ENCODE results near the gene HLA-C. TPM values are rescaled to one million over a fixed set of nuclear protein-coding genes. Genes with fewer than 3 reads are reported as not detected.

Gene HLA-C
- total RNA-seq, 1 donor: 489 TPM

DNA sequence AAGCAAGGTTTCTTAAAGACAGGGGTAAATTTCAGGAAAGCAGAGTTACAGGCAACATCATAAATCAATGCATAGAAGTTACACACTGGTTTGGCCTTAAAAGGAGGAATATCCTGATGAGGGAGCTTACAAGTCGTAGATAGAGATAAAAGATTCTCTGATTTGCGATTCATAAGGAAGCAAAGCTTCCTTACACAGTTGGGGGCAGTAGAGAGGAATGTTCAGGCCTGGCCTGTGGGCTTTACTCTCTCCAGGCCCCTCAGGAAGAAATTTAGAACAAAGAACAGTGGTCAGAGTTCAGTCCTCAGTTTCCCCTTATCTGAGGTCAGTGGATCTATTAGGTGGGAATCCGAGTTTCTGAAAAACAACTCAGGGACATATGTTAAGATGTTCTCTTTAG, 19.3 kb downstream of the HLA-C start:
- no peak overlapping the region for H3K4me3 ChIP-seq (ENCODE audit: insufficient read depth, low read length)
- no peaks in the 10 kb centered on the region for H3K79me2 ChIP-seq (ENCODE audit: insufficient read depth, low read length)
- H3K36me3 ChIP-seq (ENCODE audit: insufficient read depth, low read length): no peaks in the 10 kb centered on the region
- TF ChIP-seq, protein P1, sequence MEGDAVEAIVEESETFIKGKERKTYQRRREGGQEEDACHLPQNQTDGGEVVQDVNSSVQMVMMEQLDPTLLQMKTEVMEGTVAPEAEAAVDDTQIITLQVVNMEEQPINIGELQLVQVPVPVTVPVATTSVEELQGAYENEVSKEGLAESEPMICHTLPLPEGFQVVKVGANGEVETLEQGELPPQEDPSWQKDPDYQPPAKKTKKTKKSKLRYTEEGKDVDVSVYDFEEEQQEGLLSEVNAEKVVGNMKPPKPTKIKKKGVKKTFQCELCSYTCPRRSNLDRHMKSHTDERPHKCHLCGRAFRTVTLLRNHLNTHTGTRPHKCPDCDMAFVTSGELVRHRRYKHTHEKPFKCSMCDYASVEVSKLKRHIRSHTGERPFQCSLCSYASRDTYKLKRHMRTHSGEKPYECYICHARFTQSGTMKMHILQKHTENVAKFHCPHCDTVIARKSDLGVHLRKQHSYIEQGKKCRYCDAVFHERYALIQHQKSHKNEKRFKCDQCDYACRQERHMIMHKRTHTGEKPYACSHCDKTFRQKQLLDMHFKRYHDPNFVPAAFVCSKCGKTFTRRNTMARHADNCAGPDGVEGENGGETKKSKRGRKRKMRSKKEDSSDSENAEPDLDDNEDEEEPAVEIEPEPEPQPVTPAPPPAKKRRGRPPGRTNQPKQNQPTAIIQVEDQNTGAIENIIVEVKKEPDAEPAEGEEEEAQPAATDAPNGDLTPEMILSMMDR (IDR thresholded peaks at IDR 0.05; ENCODE audit: extremely low read depth, low read depth, low read length): no peak
- peaks cover 27% of the 10 kb centered on the region for H3K27me3 ChIP-seq (ENCODE audit: insufficient read depth, low read length)
- no peak overlapping the region for H3K4me2 ChIP-seq (ENCODE audit: insufficient read depth, low read length)
- no peaks in the 10 kb centered on the region for H4K20me1 ChIP-seq (ENCODE audit: insufficient read depth, low read length)
- DNase-seq (ENCODE audit: insufficient read length, low spot score, missing footprints): no peak
- H3K4me1 ChIP-seq (ENCODE audit: insufficient read depth, low read length): no peaks in the 10 kb centered on the region
- H3K9me3 ChIP-seq (ENCODE audit: low read depth, low read length): no peaks in the 10 kb centered on the region
- no peak overlapping the region for H3K27ac ChIP-seq (ENCODE audit: low read depth, low read length)
- no peak overlapping the region for H2AFZ ChIP-seq (ENCODE audit: low read length)

DNA sequence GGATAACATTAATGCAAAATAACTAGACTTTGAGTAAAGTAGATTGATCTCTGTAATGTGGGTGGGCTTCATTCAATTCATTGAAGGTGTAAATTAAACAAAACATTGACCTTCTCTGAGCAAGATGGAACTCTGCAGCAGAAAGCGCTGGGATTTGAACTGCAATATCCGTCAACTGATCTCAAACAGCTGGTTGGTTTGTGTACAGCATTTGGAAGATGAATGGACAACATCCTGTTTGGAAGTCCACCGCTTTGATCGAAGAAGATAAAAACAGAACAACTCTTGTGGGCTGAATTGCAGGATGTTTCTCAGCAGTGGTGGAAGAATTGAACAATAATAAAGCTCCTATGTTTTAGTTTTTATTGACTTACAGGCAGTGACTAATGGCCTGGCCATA, 20.6 kb downstream of the HLA-C start:
- no peaks in the 10 kb centered on the region for H4K20me1 ChIP-seq (ENCODE audit: insufficient read depth, low read length)
- no peaks in the 10 kb centered on the region for H3K36me3 ChIP-seq (ENCODE audit: insufficient read depth, low read length)
- no peak overlapping the region for H3K4me2 ChIP-seq (ENCODE audit: insufficient read depth, low read length)
- no peak overlapping the region for H3K4me3 ChIP-seq (ENCODE audit: insufficient read depth, low read length)
- TF ChIP-seq, protein P1 (IDR thresholded peaks at IDR 0.05; ENCODE audit: extremely low read depth, low read depth, low read length): no peak
- no peak overlapping the region for H2AFZ ChIP-seq (ENCODE audit: low read length)
- H3K27me3 ChIP-seq (ENCODE audit: insufficient read depth, low read length): peaks cover 27% of the 10 kb centered on the region
- H3K4me1 ChIP-seq (ENCODE audit: insufficient read depth, low read length): peaks cover under 1% of the 10 kb centered on the region
- H3K9me3 ChIP-seq (ENCODE audit: low read depth, low read length): no peaks in the 10 kb centered on the region
- no peak overlapping the region for H3K27ac ChIP-seq (ENCODE audit: low read depth, low read length)
- no peaks in the 10 kb centered on the region for H3K79me2 ChIP-seq (ENCODE audit: insufficient read depth, low read length)
- DNase-seq (ENCODE audit: insufficient read length, low spot score, missing footprints): no peak

DNA sequence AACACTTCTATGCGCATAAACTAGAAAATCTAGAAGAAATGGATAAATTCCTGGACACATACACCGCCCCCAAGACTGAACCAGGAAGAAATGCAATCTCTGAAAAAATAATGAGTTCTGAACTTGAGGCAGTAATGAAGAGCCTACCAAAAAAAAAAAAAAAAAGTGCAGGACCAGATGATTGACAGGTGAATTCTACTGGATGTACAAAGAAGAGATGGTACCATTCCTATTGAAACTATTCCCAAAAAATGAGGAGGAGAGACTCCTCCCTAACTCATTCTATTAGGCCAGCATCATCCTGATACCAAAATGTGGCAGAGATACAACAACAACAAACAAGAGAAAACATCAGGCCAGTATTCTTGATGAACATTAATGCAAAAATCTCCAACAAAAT, 22.7 kb downstream of the HLA-C start:
- TF ChIP-seq, protein P1 (IDR thresholded peaks at IDR 0.05; ENCODE audit: extremely low read depth, low read depth, low read length): no peak
- Histone ChIP-seq H3K36me3 (ENCODE audit: insufficient read depth, low read length) (no peaks in the 10 kb centered on the region), H3K4me1 (ENCODE audit: insufficient read depth, low read length) (peaks cover 7% of the 10 kb centered on the region)

DNA sequence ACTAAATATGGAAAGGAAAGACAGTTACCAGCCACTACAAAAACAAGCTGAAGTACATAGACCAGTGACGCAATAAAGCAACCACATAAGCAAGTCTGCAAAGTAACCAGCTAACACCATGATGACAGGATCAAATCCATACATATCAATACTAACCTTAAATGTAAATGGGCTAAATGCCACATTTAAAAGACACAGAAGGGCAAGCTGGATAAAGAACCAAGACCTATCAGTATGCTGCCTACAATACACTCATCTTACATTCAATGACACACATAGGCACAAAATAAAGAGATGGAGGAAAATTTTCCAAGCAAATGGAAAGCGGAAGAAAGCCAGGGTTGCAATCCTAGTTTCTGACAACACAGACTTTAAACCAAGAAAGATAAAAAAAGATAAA, 24.1 kb downstream of the HLA-C start:
- no peaks in the 10 kb centered on the region for H3K9me3 ChIP-seq (ENCODE audit: low read depth, low read length)
- TF ChIP-seq, protein P1 (IDR thresholded peaks at IDR 0.05; ENCODE audit: extremely low read depth, low read depth, low read length): no peak
- H3K4me1 ChIP-seq (ENCODE audit: insufficient read depth, low read length): peaks cover 7% of the 10 kb centered on the region
- H4K20me1 ChIP-seq (ENCODE audit: insufficient read depth, low read length): no peaks in the 10 kb centered on the region
- H3K27me3 ChIP-seq (ENCODE audit: insufficient read depth, low read length): peaks cover 27% of the 10 kb centered on the region
- no peak overlapping the region for H3K4me3 ChIP-seq (ENCODE audit: insufficient read depth, low read length)
- no peak for DNase-seq (ENCODE audit: insufficient read length, low spot score, missing footprints)
- H3K4me2 ChIP-seq (ENCODE audit: insufficient read depth, low read length): no peak overlapping the region
- H3K36me3 ChIP-seq (ENCODE audit: insufficient read depth, low read length): no peaks in the 10 kb centered on the region
- H2AFZ ChIP-seq (ENCODE audit: low read length): no peak overlapping the region
- H3K27ac ChIP-seq (ENCODE audit: low read depth, low read length): no peak overlapping the region
- no peaks in the 10 kb centered on the region for H3K79me2 ChIP-seq (ENCODE audit: insufficient read depth, low read length)

More for the DNA sequence above, 22.7 kb downstream of the HLA-C start:
- Histone ChIP-seq H3K4me3 (ENCODE audit: insufficient read depth, low read length) (no peak overlapping the region), H3K4me2 (ENCODE audit: insufficient read depth, low read length) (no peak overlapping the region), H2AFZ (ENCODE audit: low read length) (no peak overlapping the region), H3K79me2 (ENCODE audit: insufficient read depth, low read length) (no peaks in the 10 kb centered on the region), H3K27me3 (ENCODE audit: insufficient read depth, low read length) (peaks cover 27% of the 10 kb centered on the region), H3K9me3 (ENCODE audit: low read depth, low read length) (no peaks in the 10 kb centered on the region), H4K20me1 (ENCODE audit: insufficient read depth, low read length) (no peaks in the 10 kb centered on the region), H3K27ac (ENCODE audit: low read depth, low read length) (no peak overlapping the region)
- DNase-seq (ENCODE audit: insufficient read length, low spot score, missing footprints): no peak

Data from osteoblast (primary cell).